WERI-Rb-1 (cell line): ENCODE results near the gene POR.
A peak's percentile ranks its signal among the peaks of the same experiment; 100 is the strongest.

Source experiments
- DNase-seq: peaks from one replicate; pipeline ENCODE4 v3.0.0-alpha.2; 2020
- H3K27ac ChIP-seq: fragments of 250-450 bp; sonication (Bioruptor Pico); 2 replicates; pipeline ENCODE4 v1.5.1; 2020; ENCODE audit warnings: mild to moderate bottlenecking, moderate library complexity
- H3K27me3 ChIP-seq: fragments of 250-450 bp; sonication (Bioruptor Pico); 2 replicates; pipeline ENCODE4 v1.5.1; 2021; ENCODE audit warnings: mild to moderate bottlenecking, low read depth, moderate library complexity; ENCODE audit not compliant: insufficient read depth, severe bottlenecking
- H3K36me3 ChIP-seq: fragments of 250-450 bp; sonication (Bioruptor Pico); 2 replicates; pipeline ENCODE4 v1.5.1; 2020; ENCODE audit warnings: mild to moderate bottlenecking, moderate library complexity
- H3K4me3 ChIP-seq: 2 replicates; pipeline ENCODE4 v1.5.1; 2011; ENCODE audit warnings: low read depth, mild to moderate bottlenecking, control low read depth, low read length
- H3K9me3 ChIP-seq: fragments of 250-450 bp; sonication (Bioruptor Pico); 2 replicates; pipeline ENCODE4 v1.5.1; 2021; ENCODE audit warnings: mild to moderate bottlenecking, moderate library complexity; ENCODE audit not compliant: severe bottlenecking
- TF ChIP-seq, protein P1 (sequence below): IDR thresholded peaks from 2 replicates; pipeline ENCODE4 v1.5.1; 2011; ENCODE audit warnings: low read depth, mild to moderate bottlenecking, control low read depth, inconsistent platforms, low read length

POR gene

GRCh38 chr7:75957021-75957736, 42.2 kb downstream of the POR start:
- no peak for DNase-seq
- TF ChIP-seq, protein P1, sequence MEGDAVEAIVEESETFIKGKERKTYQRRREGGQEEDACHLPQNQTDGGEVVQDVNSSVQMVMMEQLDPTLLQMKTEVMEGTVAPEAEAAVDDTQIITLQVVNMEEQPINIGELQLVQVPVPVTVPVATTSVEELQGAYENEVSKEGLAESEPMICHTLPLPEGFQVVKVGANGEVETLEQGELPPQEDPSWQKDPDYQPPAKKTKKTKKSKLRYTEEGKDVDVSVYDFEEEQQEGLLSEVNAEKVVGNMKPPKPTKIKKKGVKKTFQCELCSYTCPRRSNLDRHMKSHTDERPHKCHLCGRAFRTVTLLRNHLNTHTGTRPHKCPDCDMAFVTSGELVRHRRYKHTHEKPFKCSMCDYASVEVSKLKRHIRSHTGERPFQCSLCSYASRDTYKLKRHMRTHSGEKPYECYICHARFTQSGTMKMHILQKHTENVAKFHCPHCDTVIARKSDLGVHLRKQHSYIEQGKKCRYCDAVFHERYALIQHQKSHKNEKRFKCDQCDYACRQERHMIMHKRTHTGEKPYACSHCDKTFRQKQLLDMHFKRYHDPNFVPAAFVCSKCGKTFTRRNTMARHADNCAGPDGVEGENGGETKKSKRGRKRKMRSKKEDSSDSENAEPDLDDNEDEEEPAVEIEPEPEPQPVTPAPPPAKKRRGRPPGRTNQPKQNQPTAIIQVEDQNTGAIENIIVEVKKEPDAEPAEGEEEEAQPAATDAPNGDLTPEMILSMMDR = no peak
- H3K27me3 ChIP-seq = no peaks in the 10 kb centered on the region
- H3K4me3 ChIP-seq = no peak overlapping the region
- no peak overlapping the region for H3K27ac ChIP-seq
- peaks cover 33% of the 10 kb centered on the region for H3K36me3 ChIP-seq
- H3K9me3 ChIP-seq = no peaks in the 10 kb centered on the region

GRCh38 chr7:75958802-75959543, 44.0 kb downstream of the POR start:
- TF ChIP-seq, protein P1 = no peak
- H3K4me3 ChIP-seq = no peak overlapping the region
- no peaks in the 10 kb centered on the region for H3K27me3 ChIP-seq
- H3K36me3 ChIP-seq = peaks cover 29% of the 10 kb centered on the region
- no peak overlapping the region for H3K27ac ChIP-seq
- H3K9me3 ChIP-seq = no peaks in the 10 kb centered on the region
- DNase-seq = no peak

GRCh38 chr7:75960372-75960771, 45.4 kb downstream of the POR start:
- no peaks in the 10 kb centered on the region for H3K9me3 ChIP-seq
- H3K4me3 ChIP-seq = no peak overlapping the region
- peaks cover 24% of the 10 kb centered on the region for H3K36me3 ChIP-seq
- H3K27ac ChIP-seq = no peak overlapping the region
- H3K27me3 ChIP-seq = no peaks in the 10 kb centered on the region
- no peak for DNase-seq
- TF ChIP-seq, protein P1 = no peak

DNA sequence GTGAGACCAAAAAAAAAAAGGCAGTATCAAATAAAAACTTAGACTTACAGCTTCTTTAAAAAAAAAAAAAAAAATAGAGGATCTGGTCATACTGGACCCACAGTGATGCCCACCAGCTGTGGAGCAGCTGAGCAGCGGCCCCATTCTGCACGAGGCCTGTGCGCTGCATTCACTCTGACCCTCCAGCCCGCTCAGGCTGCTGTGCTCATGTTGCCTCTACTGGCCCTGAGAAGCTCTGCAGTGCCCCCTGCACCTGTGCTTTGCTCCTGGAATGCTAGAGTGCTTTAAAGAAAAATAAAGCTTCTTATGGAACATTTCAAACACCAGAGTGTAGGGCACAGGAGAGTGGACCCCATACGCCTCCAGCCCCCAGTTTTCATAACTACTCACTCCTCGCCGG, 46.3 kb downstream of the POR start:
- Histone ChIP-seq H3K9me3 (no peaks in the 10 kb centered on the region), H3K27me3 (no peaks in the 10 kb centered on the region), H3K27ac (no peak overlapping the region), H3K36me3 (peaks cover 16% of the 10 kb centered on the region), H3K4me3 (no peak overlapping the region)
- no peak for DNase-seq
- TF ChIP-seq, protein P1 = peak; percentile 60

DNA sequence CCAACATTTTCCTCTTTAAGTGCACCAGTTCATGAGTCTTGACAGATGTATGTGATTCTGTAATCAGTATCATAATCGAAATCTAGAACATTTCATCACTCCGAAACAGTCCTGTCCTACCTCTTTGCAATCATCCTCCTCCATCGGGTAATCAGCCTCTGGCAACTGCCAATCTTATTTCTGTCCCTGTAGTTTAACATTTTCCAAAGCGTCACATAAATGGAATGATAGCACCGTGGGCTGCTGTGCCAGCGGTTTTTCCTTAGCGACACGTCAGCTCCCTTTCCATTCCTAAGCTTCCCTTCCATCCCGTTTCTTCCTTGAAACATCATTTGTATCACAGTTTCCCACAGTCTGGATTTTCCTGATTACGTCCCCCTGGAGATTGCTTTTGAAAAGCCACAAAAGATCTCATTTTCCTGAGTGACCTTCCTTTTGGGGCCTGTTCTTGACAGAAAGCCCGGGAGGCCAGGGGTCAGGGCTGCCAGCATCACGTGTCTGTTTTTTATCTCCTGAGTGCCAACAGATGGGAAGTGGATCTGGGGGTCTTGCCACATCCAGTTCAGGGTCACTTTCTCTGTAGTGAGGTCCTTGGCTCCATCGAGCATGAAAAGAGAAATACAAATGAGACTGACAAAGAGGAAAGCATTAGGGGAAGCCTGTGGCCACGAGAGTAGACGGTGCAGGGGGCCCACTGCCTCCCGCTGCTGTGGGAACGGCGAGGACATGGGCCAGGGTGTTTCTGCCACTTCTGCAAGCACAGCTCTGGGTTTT, 47.8 kb downstream of the POR start:
- DNase-seq = no peak
- Histone ChIP-seq H3K9me3 (no peaks in the 10 kb centered on the region), H3K27ac (no peak overlapping the region), H3K27me3 (no peaks in the 10 kb centered on the region), H3K36me3 (peaks cover 9% of the 10 kb centered on the region), H3K4me3 (no peak overlapping the region)
- TF ChIP-seq, protein P1 = no peak
